HepG2 (cell line): ENCODE data around the gene TSHZ1. TPM values are rescaled to one million over a fixed set of nuclear protein-coding genes. Genes with fewer than 3 reads are reported as not detected.

ENCODE experiments used
- ATAC-seq: fragments of 200-7000 bp; cut with Tn5 transposase; 3 replicates; pipeline ENCODE4 v1.9.1; 2020; ENCODE audit warnings: mild to moderate bottlenecking, moderate library complexity
- BruUV-seq: library from RNA; stranded (reverse); fragments of 400-500 nt; replicated peaks from 2 replicates; lab custom pipeline; 2021; lab: Mats Ljungman, UMichigan
- CTCF ChIA-PET: fragments of 300-600 bp; formaldehyde crosslinking; extraction: SDS; loops from one replicate; lab custom pipeline; 2021; ENCODE audit warnings: low total read pairs, inconsistent platforms, low intra/inter-chr PET ratio; lab: Yijun Ruan, JAX
- POLR2A ChIA-PET: fragments of 350-600 bp; sonication (Branson Sonifier 250); formaldehyde crosslinking; loops from one replicate; lab custom pipeline; 2020; ENCODE audit warnings: antibody characterized with exemption, inconsistent platforms; lab: Yijun Ruan, JAX
- DNase-seq: peaks from one replicate; pipeline ENCODE4 v3.0.0-alpha.2; 2015; ENCODE audit warnings: low spot score
- FAIRE-seq: peaks from 3 replicates; lab custom pipeline; 2011; peaks lifted over from hg19 to GRCh38; lab: Jason Lieb, UNC
- H2AFZ ChIP-seq: one replicate; pipeline ENCODE4 v1.6.1; 2011; ENCODE audit warnings: low read length, inconsistent platforms
- H3K27ac ChIP-seq: fragments of 300-600 bp; 3 replicates; pipeline ENCODE4 v1.8.0; 2011; ENCODE audit warnings: mixed run types, mild to moderate bottlenecking, mixed read lengths, low read length, inconsistent platforms; ENCODE audit not compliant: insufficient read depth; ENCODE audit errors: extremely low read length
- H3K27me3 ChIP-seq, 2 experiments: fragments of 200-600 bp in 1 of 2; 2 replicates in 1 of 2; 3 replicates in 1 of 2; pipeline versions ENCODE4 v1.6.0 to v1.8.0; 2011; ENCODE audit warnings: low read length in 2 of 2, mild to moderate bottlenecking in 2 of 2, moderate library complexity in 2 of 2, inconsistent platforms in 1 of 2; ENCODE audit not compliant: insufficient read depth in 2 of 2, control insufficient read depth in 1 of 2
- H3K36me3 ChIP-seq, 2 experiments: fragments of 200-600 bp in 1 of 2; replicated peaks in 1 of 2; 2 replicates in 1 of 2; 3 replicates in 1 of 2; pipeline versions ENCODE4 v1.5.1 to v1.8.0; 2011; ENCODE audit warnings: low read length in 2 of 2, inconsistent platforms in 1 of 2; ENCODE audit not compliant: insufficient read depth in 2 of 2, control insufficient read depth in 1 of 2
- H3K4me1 ChIP-seq: 2 replicates; pipeline ENCODE4 v1.5.1; 2012; ENCODE audit warnings: low read length, inconsistent platforms; ENCODE audit not compliant: insufficient read depth
- H3K4me2 ChIP-seq: 2 replicates; pipeline ENCODE4 v1.6.0; 2011; ENCODE audit warnings: low read depth, low read length, inconsistent platforms
- H3K4me3 ChIP-seq, 3 experiments: fragments of 200-600 bp in 1 of 3; sonication (generic), shearing (Covaris generic) in 1 of 3; replicated peaks in 1 of 3; 2 replicates each; pipeline ENCODE4 v1.5.1; 2011 to 2016; ENCODE audit warnings: low read length in 3 of 3, inconsistent platforms in 2 of 3, low read depth in 2 of 3, mild to moderate bottlenecking in 2 of 3, control low read depth in 1 of 3, mixed read lengths in 1 of 3; ENCODE audit not compliant: insufficient read depth in 1 of 3
- H3K79me2 ChIP-seq: one replicate; pipeline ENCODE4 v1.6.1; 2011; ENCODE audit warnings: low read length, inconsistent platforms; ENCODE audit not compliant: insufficient read depth
- H3K9ac ChIP-seq: 2 replicates; pipeline ENCODE4 v1.6.0; 2011; ENCODE audit warnings: mild to moderate bottlenecking, low read depth, low read length, inconsistent platforms; ENCODE audit not compliant: insufficient read depth
- H3K9me3 ChIP-seq: 2 replicates; pipeline ENCODE4 v1.5.1; 2012; ENCODE audit warnings: mild to moderate bottlenecking, low read length
- H4K20me1 ChIP-seq: 2 replicates; pipeline ENCODE4 v1.6.0; 2011; ENCODE audit warnings: inconsistent platforms, mild to moderate bottlenecking, low read length, moderate library complexity; ENCODE audit not compliant: insufficient read depth
- CC2D1A ChIP-seq: sonication (generic); formaldehyde crosslinking; IDR thresholded peaks from 2 replicates; pipeline ENCODE4 v1.8.1; 2023; ENCODE audit warnings: mild to moderate bottlenecking, missing genetic modification reagents
- FOXC1 ChIP-seq: sonication (generic); formaldehyde crosslinking; IDR thresholded peaks from 2 replicates; pipeline ENCODE4 v1.8.0; 2022; ENCODE audit warnings: mild to moderate bottlenecking, missing genetic modification reagents, borderline replicate concordance
- KAT2B ChIP-seq: fragments of 150-350 bp; IDR thresholded peaks from 2 replicates; pipeline ENCODE4 v1.6.1; 2014; ENCODE audit warnings: low read depth, low read length, borderline replicate concordance
- KDM5A ChIP-seq: fragments of 200-600 bp; sonication (generic); IDR thresholded peaks from 2 replicates; pipeline ENCODE4 v1.7.0; 2018; ENCODE audit warnings: antibody characterized with exemption, mild to moderate bottlenecking, low read length, borderline replicate concordance
- MAF1 ChIP-seq: sonication (generic); formaldehyde crosslinking; IDR thresholded peaks from 2 replicates; pipeline ENCODE4 v1.5.0; 2020; ENCODE audit warnings: missing genetic modification reagents, borderline replicate concordance
- MED13 ChIP-seq: sonication (generic); formaldehyde crosslinking; IDR thresholded peaks from 2 replicates; pipeline ENCODE4 v1.5.0; 2020; ENCODE audit warnings: missing genetic modification reagents
- PRDM10 ChIP-seq: sonication (generic); formaldehyde crosslinking; IDR thresholded peaks from 2 replicates; pipeline ENCODE4 v1.4.0; 2020; ENCODE audit warnings: low read depth, missing genetic modification reagents
- REPIN1 ChIP-seq: sonication (generic); formaldehyde crosslinking; IDR thresholded peaks from 2 replicates; pipeline ENCODE4 v1.8.0; 2022; ENCODE audit warnings: missing genetic modification reagents, low read depth, mild to moderate bottlenecking, borderline replicate concordance
- REXO4 ChIP-seq: sonication (generic); formaldehyde crosslinking; IDR thresholded peaks from 2 replicates; pipeline ENCODE4 v1.8.0; 2022; ENCODE audit warnings: missing genetic modification reagents, mild to moderate bottlenecking, borderline replicate concordance
- SMAD9 ChIP-seq: sonication (generic); formaldehyde crosslinking; IDR thresholded peaks from 2 replicates; pipeline ENCODE4 v1.5.1; 2020; ENCODE audit warnings: mild to moderate bottlenecking, missing genetic modification reagents
- TARDBP ChIP-seq: sonication (generic); formaldehyde crosslinking; IDR thresholded peaks from 2 replicates; pipeline ENCODE4 v1.8.0; 2022; ENCODE audit warnings: mild to moderate bottlenecking, missing genetic modification reagents
- ZBTB37 ChIP-seq: sonication (generic); formaldehyde crosslinking; IDR thresholded peaks from 2 replicates; pipeline ENCODE4 v1.4.0; 2020; ENCODE audit warnings: mild to moderate bottlenecking, missing genetic modification reagents
- ZFP91 ChIP-seq: sonication (generic); formaldehyde crosslinking; IDR thresholded peaks from 2 replicates; pipeline ENCODE4 v1.9.0; 2022; ENCODE audit warnings: missing genetic modification reagents, mild to moderate bottlenecking, borderline replicate concordance
- ZNF101 ChIP-seq: sonication (generic); formaldehyde crosslinking; IDR thresholded peaks from 2 replicates; pipeline ENCODE4 v1.4.0; 2020; ENCODE audit warnings: mild to moderate bottlenecking, low read depth, missing genetic modification reagents, borderline replicate concordance
- ZNF17 ChIP-seq: sonication (generic); formaldehyde crosslinking; IDR thresholded peaks from 2 replicates; pipeline ENCODE4 v1.5.0; 2020; ENCODE audit warnings: mild to moderate bottlenecking, missing genetic modification reagents
- WGBS: methylation state at CpG from one replicate; pipeline ENCODE4 v1.1.6; 2017; ENCODE audit warnings: low lambda C conversion rate; 5-methylcytosine and 5-hydroxymethylcytosine counted together
- in situ Hi-C: cut with HindIII; loops from 2 replicates; pipeline ENCODE4 v1.10.0; 2017; ENCODE audit warnings: low pct_unique_long_range_greater_than_20kb; ENCODE audit not compliant: extremely low pct_ligation_motif_present
- intact Hi-C: fragments of 100-400 bp; cut with micrococcal nuclease; formaldehyde crosslinking; loops from one replicate; pipeline ENCODE4 v1.10.0; 2022; ENCODE audit not compliant: unreplicated experiment
- polyA plus RNA-seq, 8 experiments: library from polyadenylated mRNA; depleted of rRNA in 3 of 8; stranded (reverse) in 7 of 8; unstranded in 1 of 8; fragments of >200 nt; fragmentation: Illumina TruSeq in 4 of 8; extraction: Trizol in 4 of 8; gene quantifications; 2 replicates each; pipeline versions ENCODE4 v1.2.1 to v1.2.3, GENCODE V29; 2011 to 2016; ENCODE audit warnings: low read depth in 4 of 8, missing spikeins in 1 of 8, mixed read lengths in 1 of 8; ENCODE audit not compliant: insufficient read depth in 1 of 8
- total RNA-seq, 5 experiments: library from RNA; depleted of rRNA; stranded (reverse); fragments of >200 nt; fragmentation: Illumina TruSeq; extraction: Trizol; gene quantifications; 2 replicates each; pipeline ENCODE4 v1.2.3, GENCODE V29; 2016; ENCODE audit warnings: low read depth in 1 of 5
- TF ChIP-seq, protein P1 (sequence below): IDR thresholded peaks from 2 replicates; pipeline ENCODE4 v1.6.1; 2016; ENCODE audit warnings: missing compliant biosample characterization, missing genetic modification reagents, borderline replicate concordance

The TSHZ1 gene
- total and polyA plus RNA-seq, 2 of the 13 experiments (the other 11 are each of a cell fraction or from before 2014, with no cell fraction given) = 2.5 to 2.7 TPM

GRCh38 chr18:75179819-75180600 is 30.6 kb upstream of the TSHZ1 start:
- in situ Hi-C loops (no loop called here), intact Hi-C loops (no loop called here)
- Histone ChIP-seq H3K79me2 (no peaks in the 10 kb centered on the region), H3K4me1 (no peaks in the 10 kb centered on the region), H3K9me3 (no peaks in the 10 kb centered on the region), H4K20me1 (no peaks in the 10 kb centered on the region), H3K27me3 (peaks cover 0 to 4% of the 10 kb centered on the region in 2 experiments; a peak in 1 of 5 replicates), H3K4me3 (no peak overlapping the region), H3K9ac (no peak overlapping the region), H3K36me3 (no peaks in the 10 kb centered on the region), H3K27ac (no peak overlapping the region), H2AFZ (no peak overlapping the region), H3K4me2 (no peak overlapping the region)
- WGBS = 56% methylated on average over 13 of the region's 13 CpGs
- BruUV-seq = no TSS peak
- POLR2A ChIA-PET = no interaction called here
- CTCF ChIA-PET = no interaction called here
- FAIRE-seq (no peak), ATAC-seq (no peak), DNase-seq (no peak)
- TF ChIP-seq KAT2B = no peak
- no peak for TF ChIP-seq REPIN1 (CRISPR knock-in tag)
- TF ChIP-seq KDM5A = no peak
- TF ChIP-seq FOXC1 = no peak
- TF ChIP-seq ZNF101 = no peak
- no peak for TF ChIP-seq ZNF17 (CRISPR knock-in tag)
- no peak for TF ChIP-seq PRDM10
- TF ChIP-seq, protein P1, sequence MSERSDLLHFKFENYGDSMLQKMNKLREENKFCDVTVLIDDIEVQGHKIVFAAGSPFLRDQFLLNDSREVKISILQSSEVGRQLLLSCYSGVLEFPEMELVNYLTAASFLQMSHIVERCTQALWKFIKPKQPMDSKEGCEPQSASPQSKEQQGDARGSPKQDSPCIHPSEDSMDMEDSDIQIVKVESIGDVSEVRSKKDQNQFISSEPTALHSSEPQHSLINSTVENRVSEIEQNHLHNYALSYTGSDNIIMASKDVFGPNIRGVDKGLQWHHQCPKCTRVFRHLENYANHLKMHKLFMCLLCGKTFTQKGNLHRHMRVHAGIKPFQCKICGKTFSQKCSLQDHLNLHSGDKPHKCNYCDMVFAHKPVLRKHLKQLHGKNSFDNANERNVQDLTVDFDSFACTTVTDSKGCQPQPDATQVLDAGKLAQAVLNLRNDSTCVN = no peak
- no peak for TF ChIP-seq TARDBP (CRISPR knock-in tag)
- TF ChIP-seq MED13 (CRISPR knock-in tag) = no peak
- TF ChIP-seq ZBTB37 (CRISPR knock-in tag) = no peak
- TF ChIP-seq REXO4 (CRISPR knock-in tag) = no peak
- no peak for TF ChIP-seq ZFP91 (CRISPR knock-in tag)
- TF ChIP-seq MAF1 = no peak
- TF ChIP-seq SMAD9 (CRISPR knock-in tag) = no peak
- TF ChIP-seq CC2D1A (CRISPR knock-in tag) = no peak
